Measurements from ENCODE around the gene BUD23.
"Not testable (repeated sequence)": the region's sequence is repeated elsewhere in the genome, so short reads cannot be mapped to it uniquely, and the experiment has no call there.

Gene BUD23

DNA sequence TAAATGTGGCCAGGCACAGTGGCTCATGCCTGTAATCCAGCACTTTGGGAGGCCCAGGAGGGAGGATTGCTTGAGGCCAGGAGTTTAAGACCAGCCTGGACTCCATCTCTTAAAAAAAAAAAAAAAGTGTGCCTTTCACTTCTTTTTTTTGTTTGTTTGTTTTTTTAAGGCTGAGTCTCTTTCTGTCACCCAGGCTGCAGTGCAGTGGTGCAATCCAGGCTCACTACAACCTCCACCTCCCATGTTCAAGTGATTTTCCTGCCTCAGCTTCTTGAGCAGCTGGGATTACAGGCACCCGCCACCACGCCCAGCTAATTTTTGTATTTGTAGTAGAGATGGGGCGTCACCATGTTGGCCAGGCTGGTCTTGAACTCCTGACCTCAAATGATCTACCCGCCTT is 38.8 kb downstream of the BUD23 start:
- not testable (repeated sequence) for DNase-seq

DNA sequence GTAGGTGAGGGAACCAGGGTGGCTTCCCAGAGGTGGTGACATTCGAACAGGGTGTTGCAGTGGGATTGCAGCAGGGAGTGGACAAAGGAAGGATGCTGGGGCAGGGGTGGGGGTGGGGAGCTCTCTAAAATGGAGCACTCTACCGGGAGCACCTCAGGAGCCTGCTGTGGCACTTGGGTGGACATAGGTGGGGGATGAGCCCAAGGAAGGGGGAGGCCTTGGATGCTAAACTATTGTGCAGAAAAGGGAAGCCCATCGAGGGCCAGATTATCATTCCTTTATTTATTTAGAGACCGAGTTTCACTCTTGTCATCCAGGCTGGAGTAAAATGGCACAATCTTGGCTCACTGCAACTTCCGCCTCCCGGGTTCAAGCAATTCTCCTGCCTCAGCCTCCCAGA is 39.4 kb downstream of the BUD23 start:
- DNase-seq: no peak

DNA sequence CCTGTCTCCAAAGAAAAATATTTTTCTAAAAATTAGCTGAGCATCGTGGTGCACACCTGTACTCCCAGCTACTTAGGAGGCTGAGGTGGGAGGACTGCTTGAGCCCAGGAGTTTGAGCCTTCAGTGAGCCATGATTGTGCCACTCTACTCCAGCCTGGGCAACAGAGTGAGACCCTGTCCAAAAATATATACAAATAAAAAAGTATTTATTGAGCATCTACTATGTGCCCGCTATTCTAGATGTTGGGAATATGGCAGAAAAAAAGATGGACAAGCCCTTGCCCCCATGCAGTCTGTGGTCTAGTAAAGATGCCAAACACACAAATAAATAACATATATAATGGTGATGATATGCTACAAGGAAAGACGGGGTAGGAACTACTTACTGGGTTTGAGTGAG is 40.4 kb downstream of the BUD23 start:
- DNase-seq: no peak

DNA sequence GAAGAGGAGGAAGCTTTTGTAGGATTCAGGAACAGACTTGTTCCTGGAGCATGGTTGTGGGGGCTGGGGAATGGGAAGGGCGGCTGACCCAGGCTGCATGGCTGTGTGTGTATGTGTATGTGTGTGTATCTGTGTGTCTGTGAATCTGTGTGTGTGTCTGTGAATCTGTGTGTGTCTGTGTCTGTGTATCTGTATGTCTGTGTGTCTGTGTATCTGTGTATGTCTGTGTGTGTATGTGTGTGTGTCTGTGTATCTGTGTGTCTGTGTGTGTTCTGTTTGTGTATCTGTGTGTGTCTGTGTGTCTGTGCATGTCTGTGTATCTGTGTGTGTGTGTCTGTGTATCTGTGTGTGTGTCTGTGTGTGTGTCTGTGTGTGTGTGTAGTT is 42.7 kb downstream of the BUD23 start:
- no peak for DNase-seq

DNA sequence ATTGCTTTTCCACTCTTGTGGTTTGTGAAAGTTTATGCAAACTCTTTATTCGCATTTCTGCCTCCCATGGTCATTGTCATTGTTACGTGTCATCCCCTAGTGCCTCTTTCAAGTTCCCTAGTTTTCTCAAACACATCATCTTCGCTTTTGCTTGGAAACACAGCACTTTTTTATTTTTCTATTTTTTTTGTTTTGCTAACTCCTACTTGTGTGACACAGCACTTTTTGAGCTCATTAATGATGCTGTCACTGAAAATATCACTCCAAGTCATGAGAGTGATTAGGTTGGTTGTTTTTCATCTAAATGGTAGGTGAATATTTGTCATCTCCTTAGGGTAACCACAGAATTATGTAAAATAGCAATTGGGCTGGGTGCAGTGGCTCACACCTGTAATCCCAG is 44.6 kb downstream of the BUD23 start:
- no peak for DNase-seq

DNA sequence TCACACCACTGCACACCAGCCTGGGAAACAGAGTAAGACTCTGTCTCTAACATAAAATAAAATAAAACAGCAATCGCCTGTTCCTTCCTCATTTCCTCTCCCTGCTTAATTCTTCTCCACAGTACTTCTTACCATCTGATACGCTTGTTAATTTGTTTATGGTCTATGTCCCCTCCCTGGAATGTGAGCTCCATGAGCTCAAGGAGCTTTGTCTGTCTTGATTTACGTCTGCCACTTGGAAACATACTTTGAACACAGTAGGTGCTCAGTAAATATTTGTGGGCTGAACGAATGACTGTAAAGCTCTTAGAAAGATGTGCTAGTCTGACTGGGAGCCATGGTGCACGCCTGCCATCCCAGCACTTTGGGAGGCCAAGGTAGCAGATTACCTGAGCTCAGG is 45.2 kb downstream of the BUD23 start:
- DNase-seq: no peak

DNA sequence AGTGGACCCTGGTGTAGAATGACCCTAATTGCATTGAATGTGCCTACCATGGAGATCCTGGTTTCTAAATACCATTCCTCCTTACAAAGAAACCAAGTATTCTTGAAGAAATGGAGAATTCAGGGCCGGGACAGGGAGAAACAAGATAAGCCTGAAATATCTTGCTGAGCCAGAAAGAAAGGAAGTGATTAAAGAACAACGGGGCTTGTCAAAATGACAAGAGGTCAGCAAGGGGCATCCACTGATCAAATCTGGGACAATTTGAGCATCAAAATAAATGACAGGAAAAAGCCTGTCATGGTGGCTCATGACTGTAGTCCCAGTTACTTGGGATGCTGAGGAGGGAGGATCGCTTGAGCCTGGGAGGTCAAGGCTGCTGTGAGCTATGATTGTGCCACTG is 47.1 kb downstream of the BUD23 start:
- DNase-seq: no peak

DNA sequence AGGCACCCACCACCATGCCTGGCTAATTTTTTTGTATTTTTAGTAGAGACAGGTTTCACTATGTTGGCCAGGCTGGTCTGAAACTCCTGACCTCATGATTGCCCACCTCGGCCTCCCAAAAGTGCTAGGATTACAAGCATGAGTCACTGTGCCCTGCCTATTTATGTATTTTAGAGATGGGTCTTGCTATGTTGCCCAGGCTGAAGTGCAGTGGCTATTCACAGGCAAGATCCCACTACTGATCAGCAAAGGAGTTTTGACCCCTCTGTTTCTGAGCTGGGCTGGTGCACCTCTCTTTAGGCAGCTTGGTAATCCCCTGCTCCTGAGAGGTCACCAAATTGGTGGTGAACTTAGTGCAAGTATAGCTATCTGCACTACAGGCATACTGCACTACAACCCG is 49.0 kb downstream of the BUD23 start:
- DNase-seq: no peak

DNA sequence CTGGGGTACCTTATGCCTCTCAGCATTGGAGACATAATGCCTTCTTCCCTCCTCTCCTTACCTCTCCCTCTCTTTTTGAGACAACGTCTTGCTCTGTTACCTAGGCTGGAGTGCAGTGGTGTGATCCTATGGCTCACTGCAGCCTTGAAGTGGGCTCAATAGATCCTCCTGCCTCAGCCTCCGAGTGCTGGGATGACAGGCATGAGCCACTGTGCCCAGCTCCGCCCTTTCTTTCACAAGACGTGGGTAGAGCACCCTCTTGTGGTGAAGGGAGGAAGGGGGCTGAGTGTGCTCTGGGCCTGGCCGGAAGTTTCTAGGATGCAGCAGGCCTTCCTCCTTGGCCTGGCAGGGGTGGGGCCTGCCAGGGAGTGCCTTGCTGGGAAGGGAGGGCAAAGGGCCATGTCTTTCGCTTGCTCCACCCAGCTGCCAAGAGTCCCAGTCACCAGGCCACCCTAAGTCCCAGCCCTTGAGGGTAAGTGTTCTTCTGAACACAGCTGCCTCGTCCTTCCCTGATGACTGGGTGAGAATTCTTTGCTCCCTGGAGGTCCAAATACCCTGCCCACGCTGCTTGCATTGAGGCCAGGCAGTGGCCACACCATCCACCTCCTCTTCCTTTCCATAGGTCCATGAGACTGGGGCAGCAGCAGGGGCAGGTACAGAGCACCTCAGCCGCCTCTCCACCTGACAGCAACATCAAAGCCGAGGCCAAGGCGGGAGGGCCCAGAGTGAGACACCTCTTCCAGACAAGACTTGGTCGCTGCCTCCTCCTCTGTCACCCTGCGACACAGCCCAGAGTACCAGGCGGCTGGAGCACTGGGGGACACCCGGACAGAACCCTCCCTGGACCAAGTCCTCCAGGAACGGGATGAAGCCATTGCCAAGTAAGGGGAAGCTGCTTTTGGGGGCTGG is 51.5 kb downstream of the BUD23 start:
- peak; percentile 56 for DNase-seq

DNA sequence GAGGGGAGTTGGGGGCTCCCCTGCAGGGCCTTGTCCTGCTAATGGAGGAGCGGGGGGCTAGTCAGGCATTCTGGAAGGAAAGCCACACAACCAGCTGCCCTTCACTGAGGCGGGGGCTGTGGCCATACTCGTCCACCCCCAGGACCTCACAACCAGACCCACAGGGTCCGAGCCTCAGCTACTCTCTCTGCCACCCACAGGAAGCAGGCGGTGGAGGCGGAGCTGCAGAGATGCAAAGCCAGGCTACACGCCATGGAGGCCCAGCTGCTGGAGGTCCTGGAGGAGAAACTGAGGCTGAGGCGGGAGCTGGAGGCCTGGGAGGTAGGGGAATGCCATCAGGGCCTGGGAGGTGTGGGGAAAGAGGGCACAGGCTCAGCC is 52.1 kb downstream of the BUD23 start:
- no peak for DNase-seq

DNA sequence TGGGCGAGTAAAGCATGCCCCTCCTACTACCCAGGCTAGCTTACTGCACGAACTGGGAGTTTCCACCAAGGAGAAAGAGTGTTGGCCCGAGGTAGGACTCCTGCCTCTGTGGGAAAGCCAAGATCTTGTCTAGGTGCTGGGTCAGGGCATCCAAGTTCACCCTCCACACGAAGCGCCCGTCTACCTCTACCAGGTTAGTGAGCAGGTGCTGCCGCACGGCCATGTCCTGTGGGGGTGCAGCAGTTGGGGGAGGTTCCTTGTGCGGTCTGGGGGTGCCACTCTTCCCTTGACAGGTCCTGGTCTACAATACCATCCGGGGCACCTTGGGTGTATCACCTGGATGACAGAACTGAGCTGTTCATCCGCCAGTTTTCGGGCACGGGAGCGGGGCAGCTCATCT is 53.5 kb downstream of the BUD23 start:
- no peak for DNase-seq

DNA sequence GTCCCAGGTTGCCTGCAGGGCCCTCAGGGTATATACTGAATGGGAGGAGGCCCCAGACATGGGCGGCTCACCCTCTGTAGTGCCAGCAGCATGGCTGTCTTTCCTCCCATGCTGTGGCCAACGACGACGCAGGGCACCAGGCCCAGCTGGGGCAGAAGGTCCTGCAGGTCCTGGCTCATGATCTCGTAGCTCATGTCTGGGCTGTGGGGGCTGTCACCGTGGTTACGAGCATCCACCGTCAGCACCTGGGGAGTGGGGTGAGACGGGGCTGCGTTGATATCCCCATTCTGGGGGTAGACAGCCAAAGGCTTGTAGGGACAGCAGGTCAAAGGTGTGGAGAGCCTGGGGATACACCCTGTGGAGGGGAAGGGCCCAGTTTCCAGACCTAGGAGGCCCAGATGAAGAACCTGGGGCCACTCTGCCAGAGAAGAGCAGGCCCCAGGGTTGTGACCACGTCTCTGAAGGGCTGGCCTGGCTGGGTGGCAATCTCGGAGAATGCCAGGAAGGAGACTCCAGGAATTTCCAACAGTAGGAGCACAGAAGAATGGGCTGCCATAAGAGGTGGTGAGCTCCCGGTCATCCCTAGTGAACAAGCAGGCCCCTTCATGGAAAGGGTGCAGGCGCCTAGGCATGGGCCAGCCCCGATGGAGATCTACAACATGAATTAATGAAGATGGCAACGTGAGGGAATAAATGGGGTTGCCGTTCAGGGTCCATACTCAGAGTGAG is 54.3 kb downstream of the BUD23 start:
- DNase-seq: no peak

DNA sequence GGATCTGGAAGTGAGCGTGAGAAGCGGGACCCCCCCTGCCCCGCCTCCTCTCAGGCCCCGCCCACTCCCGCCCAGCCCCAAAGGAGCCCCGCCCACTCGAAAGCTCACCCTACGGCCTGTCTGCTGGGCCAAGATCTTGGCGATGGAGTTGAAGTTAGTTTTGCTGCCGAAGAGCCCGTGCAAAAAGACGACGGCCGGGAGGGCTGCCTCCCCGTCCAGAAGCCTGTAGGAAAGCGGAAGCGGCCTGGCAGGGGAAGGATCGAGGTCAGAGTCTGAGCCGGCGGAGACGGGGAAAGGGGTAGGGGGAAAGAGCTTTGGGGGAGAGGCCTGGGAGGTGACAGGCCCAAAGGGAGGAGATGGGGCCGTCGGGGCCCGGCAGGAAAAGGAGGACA is 54.8 kb downstream of the BUD23 start:
- DNase-seq: no peak

DNA sequence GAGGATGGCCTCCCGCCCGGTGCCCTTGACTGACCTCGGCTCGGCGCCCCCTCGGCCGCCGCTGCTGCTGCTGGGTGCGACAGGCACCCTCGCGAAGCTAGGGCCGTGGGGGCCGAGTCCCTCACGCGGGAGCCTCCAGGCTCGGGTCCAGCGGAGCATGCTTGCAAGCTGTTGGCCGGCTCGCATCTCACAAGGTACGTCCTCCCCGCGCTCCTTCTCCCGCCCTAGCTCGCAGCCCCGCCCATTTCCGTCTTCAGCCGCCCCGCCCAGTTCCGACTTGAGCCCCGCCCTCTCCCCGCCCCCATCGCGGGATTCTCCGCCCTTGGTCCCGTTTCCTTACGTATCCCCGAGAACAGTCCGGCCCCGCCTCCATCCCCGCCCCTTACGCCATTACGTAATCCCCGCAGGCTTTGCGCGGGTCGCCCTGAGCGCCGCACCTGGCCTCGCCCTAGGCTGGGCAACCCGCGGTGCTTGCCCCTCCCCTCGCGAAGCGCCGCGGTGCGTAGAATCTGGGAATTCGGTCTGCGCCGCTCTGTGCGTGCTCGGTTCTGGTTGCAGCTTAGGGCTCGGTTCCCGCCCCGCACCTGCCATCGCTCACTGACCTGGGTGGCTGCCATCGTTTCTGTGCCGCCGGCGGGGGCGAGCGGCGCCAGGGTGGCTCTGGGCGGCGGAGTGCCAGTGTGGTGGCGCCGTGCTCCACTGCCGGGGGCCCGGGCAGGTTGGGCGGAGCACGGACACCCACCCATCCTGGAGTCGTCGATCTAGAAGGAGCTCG is 55.4 kb downstream of the BUD23 start, which contains the start of gene ABHD11:
Gene ABHD11, minus strand, starts transcription at position 191 of the 775 bp plus-strand sequence. Its CDS starts 32 bp downstream, at position 159.
- peak; percentile 94 for DNase-seq

DNA sequence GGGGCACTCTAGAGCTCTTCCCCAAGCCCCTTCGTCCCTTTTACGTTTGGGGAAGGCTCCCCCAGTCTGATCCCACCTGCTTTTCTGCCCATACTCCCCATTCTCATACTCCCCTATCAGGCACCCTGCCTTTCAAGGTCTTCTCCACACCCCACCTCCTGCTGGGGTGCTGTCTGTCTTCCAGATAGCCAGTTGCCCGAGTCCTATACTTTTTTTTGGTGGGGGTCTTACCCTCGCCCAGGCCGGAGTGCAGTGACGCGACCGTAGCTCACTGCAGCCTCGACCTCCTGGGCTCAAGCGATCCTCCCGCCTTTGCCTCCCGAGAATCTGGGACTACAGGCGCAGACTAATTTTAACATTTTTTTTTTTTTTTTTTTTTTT is 56.0 kb downstream of the BUD23 start:
- DNase-seq: no peak

DNA sequence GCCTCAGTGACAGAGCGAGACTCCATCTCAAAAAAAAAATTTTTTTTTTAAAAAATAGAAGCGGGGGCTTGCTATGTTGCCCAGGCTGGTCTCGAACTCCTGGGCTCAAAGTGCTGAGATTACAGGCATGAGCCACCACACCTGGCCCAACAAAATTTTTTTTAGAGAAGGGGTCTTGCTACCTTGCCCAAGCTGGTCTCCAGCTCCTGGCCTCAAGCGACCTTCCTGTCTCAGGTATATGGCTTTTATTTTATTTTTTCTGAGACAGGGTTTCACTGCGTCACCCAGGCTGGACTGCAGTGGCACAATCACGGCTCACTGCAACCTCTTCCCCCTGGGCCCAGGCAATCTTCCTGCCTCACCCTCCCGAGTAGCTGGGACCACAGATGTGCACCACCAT is 56.8 kb downstream of the BUD23 start:
- no peak for DNase-seq

DNA sequence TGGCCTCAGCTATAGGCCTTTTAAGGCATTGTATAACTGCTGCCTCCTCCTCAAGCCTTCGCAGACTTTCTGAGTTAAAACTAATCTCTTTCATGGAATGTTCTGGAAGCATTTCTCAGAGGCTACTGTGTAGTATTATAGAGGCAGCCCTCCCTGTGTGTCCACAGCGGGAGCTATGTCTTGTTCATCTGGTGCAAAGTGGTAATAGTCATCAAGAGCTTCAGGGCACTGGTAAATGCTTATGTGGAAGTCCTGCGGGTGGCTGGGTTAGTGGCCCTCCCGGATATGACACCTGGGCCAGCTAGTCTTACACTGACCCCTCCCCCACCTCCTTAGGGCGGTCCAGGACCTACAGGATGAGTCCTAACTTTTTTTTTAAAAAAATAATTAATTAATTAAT is 57.4 kb downstream of the BUD23 start:
- no peak for DNase-seq

DNA sequence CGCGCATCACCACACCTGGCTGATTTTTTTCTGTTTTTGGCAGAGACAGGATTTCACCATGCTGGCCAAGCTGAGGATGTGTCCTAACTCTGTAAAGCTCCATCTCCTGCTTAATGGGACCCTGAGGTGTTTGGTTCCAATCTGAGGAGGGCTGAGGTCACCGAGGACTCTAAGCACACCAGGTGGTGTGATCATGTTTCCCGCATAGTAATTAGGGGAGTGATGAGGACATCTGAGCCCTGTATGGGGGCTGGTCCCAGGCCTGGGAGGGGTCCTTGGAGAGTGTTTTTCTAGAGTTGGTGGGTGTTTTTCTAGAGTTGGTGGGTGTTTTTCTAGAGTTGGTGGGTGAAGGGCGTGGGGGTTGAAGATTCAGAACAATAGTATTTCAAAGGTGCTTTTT is 58.2 kb downstream of the BUD23 start:
- peak; percentile 36 for DNase-seq

DNA sequence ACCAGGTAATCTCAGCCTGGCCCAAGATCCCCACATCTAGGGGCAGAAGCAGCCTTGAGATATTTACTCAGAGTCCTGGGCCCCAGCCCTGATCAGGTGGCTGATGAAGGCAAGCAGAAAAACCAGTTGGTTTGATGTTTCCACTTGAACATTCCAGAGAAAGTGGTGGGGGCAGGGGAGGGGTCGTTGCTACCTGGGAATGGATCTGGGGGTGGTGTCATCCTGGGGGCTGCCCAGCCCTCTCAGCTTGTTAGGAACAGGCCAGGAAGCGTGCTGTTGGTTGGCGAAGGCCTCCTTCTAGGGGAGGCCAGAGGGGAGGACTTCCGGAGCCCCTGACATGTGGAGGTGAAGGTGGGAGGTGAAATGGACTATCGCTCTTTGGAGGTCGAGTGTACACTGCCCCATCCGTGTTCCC is 58.9 kb downstream of the BUD23 start:
- no peak for DNase-seq

DNA sequence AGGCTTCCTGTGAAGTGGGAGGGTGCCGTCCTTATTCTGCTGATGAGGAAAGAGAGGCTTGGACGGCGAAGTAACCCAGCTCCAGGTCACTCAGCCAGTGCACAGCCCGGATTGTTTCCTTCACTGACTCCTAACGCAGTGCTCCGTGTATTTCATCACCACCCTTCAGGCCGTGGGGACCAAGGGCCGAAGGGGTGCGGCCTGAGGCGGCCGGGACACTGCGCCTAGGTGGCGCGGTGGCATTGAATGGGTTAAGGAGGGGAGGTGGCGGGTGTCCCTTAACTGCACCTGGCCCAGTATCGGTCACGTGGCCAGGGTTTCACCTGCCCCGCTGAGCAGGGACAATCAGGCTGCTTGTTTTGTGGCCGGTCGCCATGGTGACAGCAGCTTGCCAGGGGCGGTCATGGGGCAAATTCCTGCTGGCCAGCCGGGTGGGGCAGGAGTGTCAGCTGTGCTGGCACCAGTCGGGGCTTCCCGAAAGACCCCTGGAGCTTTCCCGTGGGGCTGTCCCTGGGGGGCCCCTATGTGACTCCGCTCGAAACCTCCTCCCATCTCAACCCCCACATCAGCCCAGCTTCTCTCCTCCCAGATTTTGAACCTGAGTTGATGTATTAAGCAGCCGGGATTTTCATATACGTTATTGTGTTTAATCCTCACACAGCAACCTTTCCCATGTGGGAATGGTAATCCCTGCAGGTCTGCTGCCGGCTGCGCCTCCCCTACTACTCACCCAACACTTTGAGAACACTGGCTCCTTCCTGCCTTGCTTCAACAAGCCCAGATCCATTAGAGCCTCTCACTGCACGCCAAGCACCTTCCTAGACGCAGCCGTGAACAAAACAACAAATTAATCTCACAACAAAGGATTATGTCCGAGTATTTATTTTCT is 59.6 kb downstream of the BUD23 start:
- DNase-seq: peak; percentile 95

DNA sequence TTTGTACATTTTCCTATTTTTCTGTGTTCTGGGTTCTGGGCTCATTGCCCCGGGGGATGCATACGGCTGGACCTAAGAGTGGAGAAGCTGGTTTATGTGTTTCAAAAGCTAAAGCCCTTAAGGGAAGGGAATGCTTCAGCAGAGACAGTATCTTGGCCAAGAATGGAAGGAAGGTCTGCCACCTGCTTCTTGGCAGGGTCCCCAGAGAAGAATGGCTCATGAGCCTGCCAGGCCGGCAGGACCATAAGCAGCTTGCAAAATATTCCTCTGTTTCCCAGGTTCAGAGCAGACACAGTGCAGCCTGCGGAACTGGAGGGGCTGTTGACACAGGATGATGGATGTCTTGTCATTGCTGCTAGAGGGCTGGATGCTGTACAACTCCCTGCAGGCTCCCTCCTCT is 63.0 kb downstream of the BUD23 start:
- DNase-seq: no peak

All from NCI-H526 treated with DMSO at 0.1 percent for 48 hours (cell line).